Measurements from ENCODE around the gene ST6GALNAC5.

Gene ST6GALNAC5

DNA sequence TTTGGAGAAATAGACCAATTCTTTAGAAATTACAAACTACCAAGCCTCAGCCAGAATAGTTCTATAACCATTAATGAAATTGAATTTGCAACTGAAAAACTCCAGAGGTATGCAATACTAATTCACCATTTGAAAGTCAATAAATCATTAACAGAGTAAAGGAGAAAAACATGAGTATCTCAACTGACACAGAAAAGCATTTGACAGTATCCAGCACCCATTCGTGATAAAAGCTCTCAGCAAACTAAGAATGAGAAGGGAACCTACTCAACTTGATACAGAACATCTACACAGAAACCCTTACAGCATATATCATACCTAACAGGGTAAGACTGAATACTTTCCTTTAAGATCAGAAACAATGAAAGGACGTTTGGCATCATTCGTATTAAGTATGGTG is 54.3 kb downstream of the ST6GALNAC5 start:
- H3K4me1 ChIP-seq (ENCODE audit: insufficient read depth, low read length, poor library complexity, severe bottlenecking) = no peaks in the 10 kb centered on the region
- H4K20me1 ChIP-seq (ENCODE audit: insufficient read depth, low read length, poor library complexity, severe bottlenecking) = no peaks in the 10 kb centered on the region
- TF ChIP-seq, protein P1, sequence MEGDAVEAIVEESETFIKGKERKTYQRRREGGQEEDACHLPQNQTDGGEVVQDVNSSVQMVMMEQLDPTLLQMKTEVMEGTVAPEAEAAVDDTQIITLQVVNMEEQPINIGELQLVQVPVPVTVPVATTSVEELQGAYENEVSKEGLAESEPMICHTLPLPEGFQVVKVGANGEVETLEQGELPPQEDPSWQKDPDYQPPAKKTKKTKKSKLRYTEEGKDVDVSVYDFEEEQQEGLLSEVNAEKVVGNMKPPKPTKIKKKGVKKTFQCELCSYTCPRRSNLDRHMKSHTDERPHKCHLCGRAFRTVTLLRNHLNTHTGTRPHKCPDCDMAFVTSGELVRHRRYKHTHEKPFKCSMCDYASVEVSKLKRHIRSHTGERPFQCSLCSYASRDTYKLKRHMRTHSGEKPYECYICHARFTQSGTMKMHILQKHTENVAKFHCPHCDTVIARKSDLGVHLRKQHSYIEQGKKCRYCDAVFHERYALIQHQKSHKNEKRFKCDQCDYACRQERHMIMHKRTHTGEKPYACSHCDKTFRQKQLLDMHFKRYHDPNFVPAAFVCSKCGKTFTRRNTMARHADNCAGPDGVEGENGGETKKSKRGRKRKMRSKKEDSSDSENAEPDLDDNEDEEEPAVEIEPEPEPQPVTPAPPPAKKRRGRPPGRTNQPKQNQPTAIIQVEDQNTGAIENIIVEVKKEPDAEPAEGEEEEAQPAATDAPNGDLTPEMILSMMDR (conservative IDR thresholded peaks at IDR 0.05; ENCODE audit: low read length) = no peak
- TF ChIP-seq EZH2phosphoT487 (IDR thresholded peaks at IDR 0.05; ENCODE audit: borderline replicate concordance) = no peak
- H3K4me2 ChIP-seq (ENCODE audit: low read depth, low read length, poor library complexity, severe bottlenecking) = no peak overlapping the region
- H2AFZ ChIP-seq (ENCODE audit: low read length) = no peak overlapping the region
- no peaks in the 10 kb centered on the region for H3K9me2 ChIP-seq (replicated peaks; ENCODE audit: low read depth, low read length)
- no peak overlapping the region for H3K9ac ChIP-seq (ENCODE audit: low read depth, low read length, poor library complexity, severe bottlenecking)
- H3F3A ChIP-seq (ENCODE audit: low read depth) = no peaks in the 10 kb centered on the region
- H3K9me3 ChIP-seq (ENCODE audit: insufficient read depth, low read depth, low read length) = no peaks in the 10 kb centered on the region
- no peaks in the 10 kb centered on the region for H3K79me2 ChIP-seq (ENCODE audit: insufficient read depth, low read length)
- H3K27me3 ChIP-seq (ENCODE audit: insufficient read depth, low read length, poor library complexity, severe bottlenecking) = no peaks in the 10 kb centered on the region
- H3K4me3 ChIP-seq (ENCODE audit: low read length, poor library complexity, severe bottlenecking) = no peak overlapping the region
- H3K36me3 ChIP-seq (ENCODE audit: insufficient read depth, low read length) = no peaks in the 10 kb centered on the region

DNA sequence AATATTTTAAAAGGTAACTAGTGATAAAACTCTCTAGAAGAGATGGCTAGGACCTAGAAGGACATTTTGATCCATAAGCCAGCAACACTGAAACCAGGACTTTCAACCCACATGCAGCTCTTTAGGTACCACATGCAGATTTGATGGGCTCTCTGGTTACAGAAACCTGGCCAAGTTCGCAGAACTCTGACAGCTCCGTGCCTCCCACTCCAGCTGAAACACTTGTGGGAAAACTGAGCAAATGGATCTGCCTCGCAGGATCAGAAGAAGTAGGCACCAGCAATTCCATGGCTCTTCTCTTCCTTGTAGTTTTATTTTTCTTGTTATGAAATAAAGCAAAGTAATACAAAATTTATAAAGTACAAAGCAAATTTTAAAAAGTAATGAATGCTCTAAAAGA is 58.5 kb downstream of the ST6GALNAC5 start:
- Histone ChIP-seq H3F3A (ENCODE audit: low read depth) (no peaks in the 10 kb centered on the region), H4K20me1 (ENCODE audit: insufficient read depth, low read length, poor library complexity, severe bottlenecking) (no peaks in the 10 kb centered on the region), H3K4me1 (ENCODE audit: insufficient read depth, low read length, poor library complexity, severe bottlenecking) (no peaks in the 10 kb centered on the region), H3K4me3 (ENCODE audit: low read length, poor library complexity, severe bottlenecking) (no peak overlapping the region), H3K9ac (ENCODE audit: low read depth, low read length, poor library complexity, severe bottlenecking) (no peak overlapping the region), H3K9me2 (replicated peaks; ENCODE audit: low read depth, low read length) (no peaks in the 10 kb centered on the region), H3K79me2 (ENCODE audit: insufficient read depth, low read length) (no peaks in the 10 kb centered on the region), H2AFZ (ENCODE audit: low read length) (no peak overlapping the region), H3K9me3 (ENCODE audit: insufficient read depth, low read depth, low read length) (no peaks in the 10 kb centered on the region), H3K27me3 (ENCODE audit: insufficient read depth, low read length, poor library complexity, severe bottlenecking) (no peaks in the 10 kb centered on the region), H3K36me3 (ENCODE audit: insufficient read depth, low read length) (no peaks in the 10 kb centered on the region), H3K4me2 (ENCODE audit: low read depth, low read length, poor library complexity, severe bottlenecking) (no peak overlapping the region)
- TF ChIP-seq, protein P1 (conservative IDR thresholded peaks at IDR 0.05; ENCODE audit: low read length) = no peak
- no peak for TF ChIP-seq EZH2phosphoT487 (IDR thresholded peaks at IDR 0.05; ENCODE audit: borderline replicate concordance)

DNA sequence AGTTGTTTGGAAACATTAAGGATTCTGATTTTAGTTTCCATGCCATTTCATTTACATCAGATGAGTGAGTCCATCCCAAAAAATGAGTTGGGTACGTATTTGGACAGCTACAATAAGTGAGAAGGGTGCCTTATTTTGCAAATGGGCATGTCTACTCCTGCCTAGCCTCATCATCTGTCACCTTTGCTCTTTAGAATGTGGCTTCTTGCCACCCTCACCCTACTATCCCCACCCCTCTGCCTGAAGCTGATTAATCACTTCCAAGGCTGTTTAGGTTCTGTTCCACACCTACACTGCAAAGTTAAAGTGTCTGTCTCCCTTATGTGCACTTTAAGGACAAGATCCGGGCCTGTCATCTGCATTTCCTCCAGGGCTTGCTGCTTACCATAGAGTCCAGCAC is 61.2 kb downstream of the ST6GALNAC5 start:
- Histone ChIP-seq H3K36me3 (ENCODE audit: insufficient read depth, low read length) (no peaks in the 10 kb centered on the region), H3K4me1 (ENCODE audit: insufficient read depth, low read length, poor library complexity, severe bottlenecking) (no peaks in the 10 kb centered on the region), H3K9me2 (replicated peaks; ENCODE audit: low read depth, low read length) (no peaks in the 10 kb centered on the region), H3K79me2 (ENCODE audit: insufficient read depth, low read length) (no peaks in the 10 kb centered on the region), H4K20me1 (ENCODE audit: insufficient read depth, low read length, poor library complexity, severe bottlenecking) (no peaks in the 10 kb centered on the region), H3K27me3 (ENCODE audit: insufficient read depth, low read length, poor library complexity, severe bottlenecking) (no peaks in the 10 kb centered on the region), H3F3A (ENCODE audit: low read depth) (no peaks in the 10 kb centered on the region), H3K9me3 (ENCODE audit: insufficient read depth, low read depth, low read length) (no peaks in the 10 kb centered on the region), H3K9ac (ENCODE audit: low read depth, low read length, poor library complexity, severe bottlenecking) (no peak overlapping the region), H3K4me3 (ENCODE audit: low read length, poor library complexity, severe bottlenecking) (no peak overlapping the region), H2AFZ (ENCODE audit: low read length) (no peak overlapping the region), H3K4me2 (ENCODE audit: low read depth, low read length, poor library complexity, severe bottlenecking) (no peak overlapping the region)
- TF ChIP-seq, protein P1 (conservative IDR thresholded peaks at IDR 0.05; ENCODE audit: low read length) = no peak
- TF ChIP-seq EZH2phosphoT487 (IDR thresholded peaks at IDR 0.05; ENCODE audit: borderline replicate concordance) = no peak
